Esophagus muscularis mucosa (tissue), 4 donors: Measurements from ENCODE around the gene PDGFRB. TPM values are rescaled to one million over a fixed set of nuclear protein-coding genes. Genes with fewer than 3 reads are reported as not detected.

Experiments used
- DNase-seq: peaks from one replicate; pipeline ENCODE4 v3.0.0-alpha.2; 2017; ENCODE audit errors: extremely low spot score
- H3K27ac ChIP-seq, 4 donors: fragments of 200-600 bp; sonication (generic); replicated peaks in 1 of 4; 1 replicate in 3 of 4; 2 replicates in 1 of 4; pipeline ENCODE4 v1.5.1; 2016 to 2019; ENCODE audit warnings: mild to moderate bottlenecking in 1 of 4
- H3K27me3 ChIP-seq, 4 donors: fragments of 200-600 bp; sonication (generic); one replicate each; pipeline versions ENCODE4 v1.5.1 to v1.6.0; 2016 to 2019
- H3K36me3 ChIP-seq, 4 donors: fragments of 200-600 bp; sonication (generic); one replicate each; pipeline ENCODE4 v1.5.1; 2016 to 2019
- H3K4me1 ChIP-seq, 4 donors: fragments of 200-600 bp; sonication (generic); one replicate each; pipeline ENCODE4 v1.5.1; 2016 to 2019
- H3K4me3 ChIP-seq, 4 donors: fragments of 200-600 bp; sonication (generic); 1 replicate in 2 of 4; 2 replicates in 2 of 4; pipeline ENCODE4 v1.5.1; 2016 to 2019; ENCODE audit warnings: mild to moderate bottlenecking in 4 of 4, moderate library complexity in 1 of 4
- H3K9me3 ChIP-seq, 4 donors: fragments of 200-600 bp; sonication (generic); 1 replicate in 3 of 4; 2 replicates in 1 of 4; pipeline ENCODE4 v1.5.1; 2016 to 2019
- EP300 ChIP-seq: sonication (generic); formaldehyde crosslinking; IDR thresholded peaks from one replicate; pipeline ENCODE4 v1.6.1; 2017; ENCODE audit warnings: antibody characterized with exemption
- POLR2A ChIP-seq: fragments of 450-650 bp; IDR thresholded peaks from one replicate; pipeline ENCODE4 v1.6.1; 2017; ENCODE audit warnings: antibody characterized with exemption, moderate library complexity, mild to moderate bottlenecking, low read depth
- POLR2AphosphoS5 ChIP-seq, 2 donors: sonication (generic); formaldehyde crosslinking; IDR thresholded peaks; one replicate each; pipeline ENCODE4 v1.6.1; 2017; ENCODE audit warnings: antibody characterized with exemption in 2 of 2
- WGBS: methylation state at CpG from one replicate; pipeline ENCODE4 v1.1.5; 2018; 5-methylcytosine and 5-hydroxymethylcytosine counted together
- intact Hi-C: fragments of 100-400 bp; cut with DNase I; formaldehyde crosslinking; loops from one replicate; pipeline ENCODE4 v1.15.1; 2023
- total RNA-seq, 4 donors: library from RNA; depleted of rRNA; stranded (reverse); fragments of >200 nt; gene quantifications; one replicate each; pipeline versions ENCODE4 v1.1.0 to v1.2.1, GENCODE V29; 2016
- TF ChIP-seq, protein P1 (sequence below), 3 experiments: fragments of 200-600 bp in 2 of 3; fragments of 450-650 bp in 1 of 3; sonication (generic) in 2 of 3; IDR thresholded peaks; one replicate each; pipeline ENCODE4 v1.5.1; 2017 to 2019; ENCODE audit warnings: antibody characterized with exemption in 3 of 3, mild to moderate bottlenecking in 2 of 3, moderate library complexity in 1 of 3

The PDGFRB gene
- total RNA-seq, 4 donors from 2014 or later: 83.1 to 219 (median 141) TPM

DNA sequence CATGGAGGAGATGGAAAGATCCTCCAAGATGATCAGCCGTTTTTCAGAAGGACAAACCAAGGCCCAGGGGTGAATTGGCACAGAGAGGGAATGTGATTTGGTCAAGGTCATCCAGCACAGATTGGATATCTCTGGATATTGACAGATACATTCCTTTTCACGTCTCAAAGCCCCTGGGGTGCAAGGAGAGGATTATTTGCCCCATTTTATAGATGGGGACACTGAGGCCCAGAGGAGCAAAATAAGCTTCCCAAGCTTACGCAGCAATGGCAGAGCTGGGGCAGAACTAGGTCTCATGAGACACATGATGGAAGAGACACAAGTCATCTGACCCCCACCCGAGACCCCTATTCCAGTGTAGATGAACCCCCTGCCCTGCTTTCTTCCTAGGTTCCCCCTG, 895 bp upstream of the PDGFRB start:
- H3K4me1 ChIP-seq: peaks cover 27 to 86% (median 79%) of the 10 kb centered on the region in 4 donors
- H3K27ac ChIP-seq: peak overlapping the region; percentile 85 to 90 (median 88)
- WGBS: 84% methylated on average over 4 of the region's 4 CpGs
- TF ChIP-seq POLR2AphosphoS5 (IDR thresholded peaks at IDR 0.05) (no peak), POLR2A (no peak), EP300 (no peak)
- TF ChIP-seq, protein P1, sequence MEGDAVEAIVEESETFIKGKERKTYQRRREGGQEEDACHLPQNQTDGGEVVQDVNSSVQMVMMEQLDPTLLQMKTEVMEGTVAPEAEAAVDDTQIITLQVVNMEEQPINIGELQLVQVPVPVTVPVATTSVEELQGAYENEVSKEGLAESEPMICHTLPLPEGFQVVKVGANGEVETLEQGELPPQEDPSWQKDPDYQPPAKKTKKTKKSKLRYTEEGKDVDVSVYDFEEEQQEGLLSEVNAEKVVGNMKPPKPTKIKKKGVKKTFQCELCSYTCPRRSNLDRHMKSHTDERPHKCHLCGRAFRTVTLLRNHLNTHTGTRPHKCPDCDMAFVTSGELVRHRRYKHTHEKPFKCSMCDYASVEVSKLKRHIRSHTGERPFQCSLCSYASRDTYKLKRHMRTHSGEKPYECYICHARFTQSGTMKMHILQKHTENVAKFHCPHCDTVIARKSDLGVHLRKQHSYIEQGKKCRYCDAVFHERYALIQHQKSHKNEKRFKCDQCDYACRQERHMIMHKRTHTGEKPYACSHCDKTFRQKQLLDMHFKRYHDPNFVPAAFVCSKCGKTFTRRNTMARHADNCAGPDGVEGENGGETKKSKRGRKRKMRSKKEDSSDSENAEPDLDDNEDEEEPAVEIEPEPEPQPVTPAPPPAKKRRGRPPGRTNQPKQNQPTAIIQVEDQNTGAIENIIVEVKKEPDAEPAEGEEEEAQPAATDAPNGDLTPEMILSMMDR (IDR thresholded peaks at IDR 0.05): no peak
- peaks cover 0 to 9% (median 2%) of the 10 kb centered on the region in 4 donors for H3K36me3 ChIP-seq
- H3K4me3 ChIP-seq: peak overlapping the region in 3 of 4 donors; percentile 60 to 63 (median 61)
- no peaks in the 10 kb centered on the region for H3K27me3 ChIP-seq
- intact Hi-C loops: no loop called here
- H3K9me3 ChIP-seq: no peaks in the 10 kb centered on the region
- DNase-seq: no peak

GRCh38 chr5:150156027-150156368, 353 bp upstream of the PDGFRB start:
- Histone ChIP-seq H3K9me3 (no peaks in the 10 kb centered on the region), H3K27ac (peak overlapping the region; percentile 85 to 90 (median 88)), H3K4me3 (peak overlapping the region; percentile 60 to 67 (median 62)), H3K4me1 (peaks cover 24 to 88% (median 81%) of the 10 kb centered on the region in 4 donors), H3K27me3 (no peaks in the 10 kb centered on the region), H3K36me3 (peaks cover 0 to 12% (median 2%) of the 10 kb centered on the region in 4 donors)
- 2% methylated on average over 9 of the region's 9 CpGs for WGBS
- intact Hi-C loops: no loop called here
- DNase-seq: no peak
- no peak for TF ChIP-seq EP300
- no peak for TF ChIP-seq POLR2AphosphoS5 (IDR thresholded peaks at IDR 0.05)
- no peak for TF ChIP-seq POLR2A
- TF ChIP-seq, protein P1 (IDR thresholded peaks at IDR 0.05): no peak

DNA sequence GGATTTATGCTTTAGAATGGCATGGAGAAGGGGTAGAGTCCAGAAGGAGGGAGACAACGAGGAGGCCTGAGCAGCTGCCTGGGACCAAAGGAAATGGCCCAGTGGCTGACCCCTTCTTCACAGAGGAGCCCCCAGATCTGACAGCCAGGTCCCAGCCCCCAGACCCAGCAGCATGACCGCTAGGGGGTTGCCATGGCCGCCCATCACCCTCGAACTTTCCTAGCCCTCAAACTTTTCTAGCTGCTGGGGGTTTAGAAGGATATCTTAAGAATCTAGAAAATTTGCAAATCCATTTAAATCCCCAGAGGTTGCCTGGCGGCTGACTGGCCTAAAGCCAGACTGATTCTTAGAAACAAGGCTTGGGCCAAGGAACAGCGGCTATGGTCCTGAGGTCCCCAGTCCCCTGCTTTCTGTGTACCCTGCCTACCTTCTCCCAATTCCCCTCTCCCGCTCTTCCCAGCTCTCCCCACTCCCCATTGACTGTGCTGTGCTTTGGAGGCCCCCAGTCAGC, 972 bp downstream of the PDGFRB start:
- H3K27ac ChIP-seq: peak overlapping the region; percentile 85 to 90 (median 88)
- DNase-seq: no peak
- H3K27me3 ChIP-seq: no peaks in the 10 kb centered on the region
- WGBS: 26% methylated on average over 5 of the region's 7 CpGs
- peaks cover 0 to 12% (median 2%) of the 10 kb centered on the region in 4 donors for H3K36me3 ChIP-seq
- no peaks in the 10 kb centered on the region for H3K9me3 ChIP-seq
- TF ChIP-seq POLR2AphosphoS5 (IDR thresholded peaks at IDR 0.05) (no peak), POLR2A (no peak), EP300 (no peak)
- TF ChIP-seq, protein P1 (IDR thresholded peaks at IDR 0.05): no peak
- H3K4me1 ChIP-seq: peaks cover 19 to 93% (median 92%) of the 10 kb centered on the region in 4 donors
- intact Hi-C loops: no loop called here
- H3K4me3 ChIP-seq: peak overlapping the region; percentile 60 to 67 (median 62)

- 41% methylated on average over 9 of the region's 9 CpGs for WGBS
- Histone ChIP-seq H3K27me3 (no peaks in the 10 kb centered on the region), H3K4me3 (peak overlapping the region; percentile 60 to 67 (median 62)), H3K9me3 (no peaks in the 10 kb centered on the region), H3K27ac (peak overlapping the region; percentile 85 to 90 (median 88)), H3K4me1 (peaks cover 19 to 96% (median 94%) of the 10 kb centered on the region in 4 donors), H3K36me3 (peaks cover 0 to 12% (median 2%) of the 10 kb centered on the region in 4 donors)
- DNase-seq: no peak
- intact Hi-C loops: no loop called here
- TF ChIP-seq EP300 (no peak), POLR2A (no peak), POLR2AphosphoS5 (IDR thresholded peaks at IDR 0.05) (peak in 1 of 2 donors; percentile 71)
- TF ChIP-seq, protein P1 (IDR thresholded peaks at IDR 0.05): peak in 1 of 3 experiments; percentile 13
These were observed 1.6 kb downstream of the PDGFRB start for GRCh38 chr5:150153957-150154617.
